Measurements from ENCODE around the gene QRFP.

QRFP gene, protein sequence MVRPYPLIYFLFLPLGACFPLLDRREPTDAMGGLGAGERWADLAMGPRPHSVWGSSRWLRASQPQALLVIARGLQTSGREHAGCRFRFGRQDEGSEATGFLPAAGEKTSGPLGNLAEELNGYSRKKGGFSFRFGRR

DNA sequence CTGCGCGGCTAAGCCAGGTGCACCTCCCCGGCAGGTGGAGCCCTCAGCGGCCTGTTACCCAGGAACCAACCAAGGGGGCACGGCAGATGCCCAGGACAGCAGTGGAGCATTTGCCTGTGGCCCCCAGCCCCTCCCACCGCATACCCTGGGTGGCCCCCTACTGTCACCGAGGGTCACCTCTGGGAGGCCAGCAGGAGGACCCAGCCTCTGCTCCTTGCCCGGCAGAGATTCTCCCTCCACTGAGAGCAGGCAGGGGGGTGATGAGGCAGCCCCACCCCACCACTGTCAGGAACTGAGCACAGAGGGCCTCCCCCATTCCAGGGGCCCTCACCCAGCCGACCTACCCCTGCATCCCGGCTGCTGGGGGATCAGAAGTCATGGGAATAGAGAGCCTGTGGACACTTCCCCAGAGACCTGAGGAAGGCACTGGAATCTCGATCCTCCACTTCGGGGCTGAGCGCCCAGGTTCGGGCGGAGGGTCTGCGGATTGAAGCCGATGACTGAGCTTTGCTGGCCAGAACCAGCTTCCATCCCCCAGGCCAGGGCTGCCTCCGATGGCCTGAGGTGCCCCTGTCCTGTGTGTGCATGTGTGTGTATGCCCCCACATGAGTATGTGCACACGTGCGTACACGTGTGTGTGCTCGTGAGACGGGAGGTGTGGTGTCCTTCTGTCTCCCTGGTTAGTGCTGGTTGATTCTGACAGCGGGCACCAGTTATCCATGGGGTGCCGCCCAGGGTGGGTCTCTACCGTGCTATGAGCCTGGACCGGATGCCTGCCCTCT lies at the start of gene QRFP:
QRFP (minus strand) TSS at position 580 of the 782 bp plus-strand sequence. CDS start 2,974 bp downstream, outside the sequence.
- DNase-seq = no peak

DNA sequence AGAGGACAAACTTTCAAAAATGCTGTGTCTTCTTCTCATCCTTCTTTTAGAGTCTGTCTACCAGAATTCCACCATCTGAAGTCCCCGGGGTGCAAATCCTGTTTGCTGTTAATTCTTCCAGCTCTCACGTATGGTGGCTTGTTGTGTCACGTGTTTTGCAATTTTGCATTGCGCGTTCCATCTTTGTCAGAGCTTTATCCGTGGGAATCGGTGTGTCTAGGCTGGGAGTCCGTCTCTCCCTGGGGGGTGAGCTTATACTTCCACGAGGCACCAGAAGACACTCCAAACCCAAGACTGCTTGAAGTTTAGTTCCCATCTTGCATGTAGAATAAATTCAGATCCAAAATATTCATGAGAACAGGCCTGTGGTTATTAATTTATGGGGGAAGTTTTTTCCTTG lies 48.6 kb upstream of the QRFP start:
- no peak for DNase-seq

DNA sequence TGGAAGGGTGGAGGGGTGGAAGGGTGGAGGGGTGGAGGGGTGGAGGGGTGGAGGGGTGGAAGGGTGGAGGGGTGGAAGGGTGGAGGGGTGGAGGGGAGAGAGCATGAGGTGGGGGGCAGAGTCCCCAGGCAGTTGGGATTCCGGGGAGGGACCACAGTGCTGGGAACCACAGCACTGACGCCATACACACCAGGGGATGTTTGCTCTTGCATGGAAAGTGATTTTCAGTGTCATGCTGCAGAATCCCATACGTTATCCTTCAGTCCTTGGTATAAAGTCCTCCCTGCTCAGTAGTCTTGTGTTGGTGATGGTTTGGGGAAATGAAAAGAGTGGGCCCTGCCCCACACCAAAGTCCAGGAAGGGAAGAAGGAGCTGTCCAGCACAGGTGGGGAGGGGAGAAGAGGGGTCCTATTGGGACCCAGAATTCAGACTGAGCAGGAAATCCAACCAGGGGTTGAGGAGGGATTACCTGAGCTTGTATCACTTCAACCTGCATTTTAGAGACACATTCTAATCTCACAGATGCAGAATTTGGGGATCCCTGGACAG lies 48.0 kb upstream of the QRFP start:
- DNase-seq = no peak

DNA sequence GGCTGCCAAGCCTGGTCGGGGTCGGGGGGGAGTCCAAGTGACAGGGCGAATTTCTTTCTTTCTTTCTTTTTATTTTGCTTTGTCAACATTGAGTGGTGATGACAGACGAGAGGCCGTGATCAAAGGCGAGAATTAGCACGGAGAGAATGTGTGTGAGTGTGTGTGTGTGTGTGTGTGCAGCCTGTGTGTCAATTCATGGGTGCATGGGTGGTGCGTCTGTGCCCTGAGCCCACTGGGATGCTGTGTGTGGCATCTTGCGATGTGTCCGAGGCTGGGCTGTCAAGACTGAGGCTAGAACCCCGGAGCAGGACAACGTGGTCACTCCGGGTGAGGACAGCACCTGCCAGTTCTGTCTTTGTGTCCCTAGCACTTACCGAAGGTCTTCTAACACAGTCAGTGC lies 47.2 kb upstream of the QRFP start:
- DNase-seq = no peak

DNA sequence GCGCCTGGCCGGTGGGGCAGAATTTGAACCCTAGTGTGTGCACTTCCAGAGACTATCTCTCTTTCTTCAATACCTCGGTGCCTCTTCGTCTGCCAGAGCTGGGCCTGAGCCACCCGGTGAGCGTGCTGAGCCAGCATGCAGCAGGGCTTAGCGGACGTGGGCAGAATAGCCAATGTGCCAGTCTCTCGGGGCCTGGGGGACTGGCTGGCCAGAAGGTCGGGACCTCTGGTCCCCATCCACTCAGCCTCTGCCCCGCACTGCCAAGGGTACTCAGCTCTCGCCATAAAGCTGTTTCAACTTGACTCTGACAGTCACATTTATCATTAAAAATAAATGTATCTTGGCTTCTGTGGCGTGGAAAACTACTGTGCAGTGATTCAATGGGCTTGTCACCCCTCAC lies 46.6 kb upstream of the QRFP start:
- no peak for DNase-seq

DNA sequence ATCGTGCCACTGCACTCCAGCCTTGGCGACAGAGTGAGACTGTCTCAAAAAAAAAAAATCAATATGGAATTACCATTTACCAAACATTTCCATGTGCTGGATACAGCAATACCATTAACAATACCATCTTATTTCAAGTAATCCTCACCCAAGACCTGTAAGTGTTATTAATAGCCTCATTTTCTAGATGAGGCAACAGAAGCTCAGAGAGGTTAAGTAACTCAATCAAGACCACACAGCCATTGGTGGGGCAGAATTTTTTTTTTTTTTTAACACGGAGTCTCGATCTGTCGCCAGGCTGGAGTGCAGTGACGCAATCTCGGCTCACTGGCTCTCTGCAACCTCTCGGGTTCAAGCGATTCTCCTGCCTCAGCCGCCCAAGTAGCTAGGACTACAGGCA lies 46.1 kb upstream of the QRFP start:
- no peak for DNase-seq

DNA sequence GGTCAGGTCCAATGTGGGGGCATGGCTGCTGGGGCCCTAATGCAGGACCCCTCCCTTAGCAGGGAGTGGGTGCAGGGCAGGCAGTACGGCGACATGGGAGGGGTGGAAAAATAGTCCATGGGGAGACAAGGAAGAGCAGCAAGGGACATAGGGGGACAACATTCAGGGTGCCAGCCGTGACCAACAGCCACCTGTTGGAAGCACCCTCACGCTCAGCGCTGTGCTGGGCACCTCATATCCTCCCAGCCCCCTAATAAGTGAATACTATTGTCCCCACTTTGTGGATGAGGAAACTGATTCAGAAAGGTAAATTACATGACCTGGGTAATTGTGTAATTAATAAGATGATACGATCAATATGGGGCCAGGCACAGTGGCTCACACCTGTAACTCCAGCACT lies 45.5 kb upstream of the QRFP start:
- no peak for DNase-seq

DNA sequence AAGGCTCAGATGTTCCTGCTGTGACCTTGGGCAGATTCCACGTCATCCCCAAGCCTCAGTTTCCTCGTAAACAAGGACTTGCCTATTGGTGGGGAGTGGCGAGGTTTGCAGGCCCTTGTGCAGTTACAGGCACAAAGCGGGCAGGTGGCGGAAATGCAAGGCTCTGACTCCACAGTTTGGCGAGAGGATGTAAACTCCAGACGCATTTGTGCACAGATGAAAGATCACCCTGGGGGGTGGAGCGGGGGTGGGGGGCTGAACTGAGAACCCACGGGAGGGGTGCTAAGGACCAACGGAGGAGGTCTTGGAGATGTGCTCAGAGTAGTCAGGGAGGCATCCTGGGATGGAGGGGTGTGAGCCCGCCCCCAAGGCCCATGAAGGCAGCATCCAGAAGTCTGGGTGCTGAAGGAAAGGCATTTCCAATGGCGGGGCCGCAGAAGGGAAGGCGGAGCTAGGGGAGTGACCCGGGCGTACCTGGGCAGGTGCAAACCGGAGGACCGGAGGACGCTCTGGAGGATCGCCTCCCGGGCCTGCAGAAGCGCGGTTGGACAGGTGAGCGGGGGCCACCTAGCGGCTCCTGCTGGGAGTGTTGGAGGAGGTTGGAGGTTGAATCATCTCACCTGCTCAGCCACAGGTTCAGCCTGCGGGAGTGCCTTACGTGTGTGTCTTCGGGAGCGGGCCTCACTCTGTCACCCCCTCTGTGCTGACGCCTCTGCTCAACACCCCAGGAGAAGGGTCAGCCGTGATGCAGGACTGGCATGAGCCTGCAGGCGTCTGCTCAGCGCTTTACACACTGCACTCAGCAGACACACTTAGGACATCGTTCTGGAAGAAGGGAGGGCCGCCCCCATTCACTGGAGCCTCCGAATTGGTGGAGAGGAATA lies 44.3 kb upstream of the QRFP start:
- DNase-seq = peak; percentile 70 to 81

DNA sequence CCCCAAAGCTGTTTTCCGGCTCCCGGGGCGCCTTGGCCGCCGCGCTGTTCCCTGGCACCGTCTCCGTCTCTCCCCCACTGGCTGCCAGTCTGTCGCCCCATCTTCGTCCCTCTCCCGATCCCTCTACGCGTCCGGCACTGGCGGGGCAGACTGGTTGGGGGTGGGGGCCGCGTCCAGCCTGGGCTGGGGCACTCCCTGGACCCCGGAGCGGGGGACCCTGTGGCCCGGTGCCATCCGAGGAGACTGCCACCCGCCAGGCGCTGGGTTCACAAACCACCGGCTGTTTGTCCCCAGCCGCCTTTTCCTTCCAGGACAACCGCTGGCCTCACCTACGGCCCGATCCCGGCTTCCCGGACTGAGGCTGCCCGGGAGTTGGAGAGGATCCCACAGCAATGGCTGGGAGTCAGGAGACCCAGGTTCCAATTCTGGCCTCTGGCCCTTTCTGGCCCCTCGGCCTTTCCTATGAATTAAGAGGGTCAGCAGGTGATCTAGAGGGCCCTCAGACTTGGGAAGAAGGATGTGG lies 43.5 kb upstream of the QRFP start:
- peak in 1 of 2 experiments; percentile 15 for DNase-seq

DNA sequence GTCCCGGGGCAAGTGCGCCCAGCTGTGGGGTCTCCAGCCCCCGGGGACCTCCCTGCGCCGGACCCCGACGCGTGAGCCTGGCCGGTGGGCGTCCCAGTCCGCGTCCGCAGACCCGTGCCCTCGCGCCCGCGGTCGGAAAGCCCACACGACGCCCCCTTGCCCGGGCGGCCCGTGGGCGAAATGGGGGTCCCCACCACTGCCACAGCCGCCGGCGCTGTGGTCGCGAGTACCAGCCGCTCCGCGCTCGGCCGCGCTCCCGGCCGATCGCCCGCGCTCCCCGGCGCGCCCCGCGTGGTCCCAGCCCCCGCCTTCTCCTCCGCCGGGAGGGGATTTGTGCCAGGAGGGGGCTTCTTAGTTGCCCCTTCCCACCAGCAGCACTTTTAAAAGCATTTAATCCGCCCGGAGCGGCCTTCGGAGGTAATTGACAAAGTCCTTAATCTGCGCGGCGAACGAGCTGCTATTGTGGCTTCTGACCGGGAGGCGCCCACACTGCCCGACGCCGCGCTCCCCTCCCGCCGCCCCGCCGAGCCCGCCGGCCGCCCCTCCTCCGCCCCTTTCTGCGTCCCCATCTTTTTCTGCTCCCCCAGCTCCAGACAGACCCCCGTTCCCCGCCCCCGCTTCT lies 42.9 kb upstream of the QRFP start:
- DNase-seq = peak in 1 of 2 experiments; percentile 19

DNA sequence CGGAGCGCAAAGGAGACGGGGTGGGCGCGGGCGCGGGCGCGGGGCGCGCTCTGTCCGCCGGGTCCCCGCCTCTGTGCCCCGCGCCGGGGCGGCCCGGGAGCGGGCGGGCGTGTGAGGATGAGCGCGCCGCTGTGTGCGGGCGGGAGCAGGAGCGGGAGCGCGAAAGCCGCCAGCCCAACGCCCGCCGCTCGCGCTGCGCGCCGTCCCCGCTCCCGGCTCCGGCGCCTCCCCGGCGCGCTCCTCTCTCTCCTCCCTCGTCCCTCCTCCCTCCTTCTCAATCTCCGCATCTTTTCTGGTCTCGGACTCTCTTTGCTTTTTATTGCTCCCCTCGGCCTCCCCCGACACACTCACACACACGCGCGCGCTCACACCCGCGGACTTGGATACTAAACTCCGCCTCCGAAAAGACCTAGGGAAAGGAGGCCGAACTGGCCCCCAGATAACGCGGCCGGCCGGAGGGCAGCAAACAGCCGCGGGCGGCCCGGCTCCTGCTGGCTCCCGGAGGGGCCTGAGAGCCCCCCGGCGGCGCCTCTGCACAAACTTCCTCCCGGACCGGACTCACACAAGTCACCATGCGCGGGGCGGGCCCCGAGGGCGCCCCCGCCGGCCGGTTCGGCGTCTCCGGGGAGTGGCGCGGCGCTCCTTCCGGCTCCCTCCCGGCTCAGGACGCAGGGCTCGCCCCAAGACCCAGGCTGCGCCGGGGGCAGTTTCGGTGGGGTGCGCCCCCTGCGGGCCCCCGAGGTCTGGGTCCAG lies 42.2 kb upstream of the QRFP start, which contains the start of gene FIBCD1:
FIBCD1 (minus strand) TSS at position 596 of the 753 bp plus-strand sequence. CDS start 640 bp downstream, outside the sequence.
- peak in 1 of 2 experiments; percentile 42 for DNase-seq

DNA sequence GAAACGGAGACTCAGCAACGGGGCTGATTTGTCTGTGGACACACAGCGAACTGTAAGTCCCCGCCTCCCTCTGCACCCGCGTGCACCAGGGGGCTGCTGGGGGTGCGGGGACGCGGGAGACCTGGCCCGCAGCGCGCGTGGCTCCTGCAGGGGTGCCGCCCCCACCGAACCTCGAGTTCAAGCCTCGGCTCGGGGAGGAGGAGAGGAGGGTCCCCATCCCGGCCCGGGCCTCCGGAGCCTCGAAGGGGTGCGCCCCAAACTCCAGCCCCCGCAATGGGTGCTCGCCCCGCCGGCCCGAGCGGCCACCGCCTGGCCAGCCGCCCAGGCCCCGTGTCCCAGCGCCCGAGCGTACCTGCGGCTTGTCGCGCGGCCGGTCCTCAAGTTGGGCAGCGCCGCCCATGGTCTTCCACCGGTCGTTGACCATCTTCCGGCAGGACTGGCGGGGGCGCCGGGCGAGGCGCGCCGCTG lies 41.6 kb upstream of the QRFP start:
- no peak for DNase-seq

DNA sequence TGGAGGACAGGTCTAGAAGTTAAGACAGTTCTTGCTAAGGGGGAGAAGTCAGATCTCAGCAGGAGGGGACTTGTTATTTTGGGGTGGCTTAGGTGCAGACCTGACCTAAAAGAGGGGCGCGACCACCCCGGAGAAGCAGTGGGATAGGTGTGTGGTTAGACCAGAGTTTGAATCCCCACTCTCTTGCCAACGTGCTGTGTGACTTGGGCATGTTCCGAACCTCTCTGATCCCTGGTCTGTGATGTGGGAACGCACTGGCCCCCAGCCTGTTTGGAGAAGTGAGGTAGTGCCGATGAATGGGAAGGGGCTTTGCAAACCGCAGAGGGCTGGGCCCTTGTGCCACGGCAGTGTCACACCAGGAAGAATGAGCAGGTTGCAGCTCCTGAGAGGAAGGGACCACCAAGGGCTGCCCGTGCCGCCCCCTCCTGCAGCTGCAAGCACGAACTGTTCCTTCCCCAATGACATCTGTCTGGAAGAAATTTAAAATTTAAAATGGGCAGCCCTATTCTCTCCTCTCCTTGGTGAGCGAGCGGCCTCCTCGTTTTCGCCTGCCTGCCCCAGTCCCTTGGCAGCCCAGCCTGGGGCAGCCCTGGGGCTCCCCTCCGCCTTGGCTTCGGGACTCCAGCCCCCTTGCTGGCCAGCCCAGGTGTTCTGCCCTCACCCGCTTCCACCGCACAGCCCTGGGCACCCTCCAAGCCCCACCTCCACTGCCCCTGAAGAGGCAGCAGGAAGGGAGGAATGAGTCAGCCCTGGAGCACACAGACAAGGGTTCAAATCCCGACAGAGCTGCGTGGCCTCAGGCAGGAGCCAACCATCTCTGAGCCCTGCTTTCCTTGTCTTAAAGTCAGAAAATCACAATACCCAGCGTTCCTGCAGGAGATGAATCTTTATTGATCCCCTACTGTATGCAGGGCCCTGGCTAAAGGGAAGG lies 40.8 kb upstream of the QRFP start:
- no peak for DNase-seq

DNA sequence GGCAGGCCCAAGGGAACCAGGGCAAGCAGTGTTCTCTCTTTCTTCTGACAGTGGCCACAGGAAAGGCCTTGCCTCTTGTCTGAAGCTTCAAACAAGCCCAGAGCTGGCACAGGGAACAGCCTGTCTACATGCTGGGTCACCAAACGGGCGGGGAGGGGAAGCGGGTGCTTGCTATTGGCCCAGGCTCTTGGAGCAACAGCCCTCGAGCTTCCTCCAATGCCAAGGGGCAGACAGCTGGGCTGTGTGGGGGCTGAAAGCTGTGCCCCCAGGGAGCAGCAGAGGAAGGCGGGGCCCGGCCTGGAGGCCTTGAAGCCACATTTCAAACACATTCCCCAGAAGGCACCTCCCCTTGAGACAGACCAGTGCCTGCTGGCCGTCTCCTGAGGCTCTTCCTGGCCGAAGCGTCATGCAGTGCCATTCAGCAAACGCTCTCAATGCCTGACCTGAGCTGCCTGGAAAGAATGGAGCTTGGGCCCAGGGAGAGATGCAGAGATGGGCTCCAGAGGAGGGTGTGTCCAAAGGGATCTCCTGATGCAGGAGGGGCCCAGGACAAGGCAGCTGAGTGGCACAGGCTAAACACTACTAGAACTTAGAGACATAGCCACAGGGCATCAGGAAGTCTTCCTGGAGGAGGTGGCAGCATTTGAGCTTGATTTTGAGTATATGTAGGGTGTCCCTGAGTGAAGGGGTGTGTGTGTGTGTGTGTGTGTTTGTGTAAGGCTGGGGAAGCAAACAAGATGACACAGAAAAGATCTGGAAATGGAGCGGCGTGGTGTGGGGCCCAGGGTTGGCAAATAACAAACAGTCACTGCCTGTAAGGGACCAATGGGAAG lies 39.9 kb upstream of the QRFP start:
- no peak for DNase-seq

DNA sequence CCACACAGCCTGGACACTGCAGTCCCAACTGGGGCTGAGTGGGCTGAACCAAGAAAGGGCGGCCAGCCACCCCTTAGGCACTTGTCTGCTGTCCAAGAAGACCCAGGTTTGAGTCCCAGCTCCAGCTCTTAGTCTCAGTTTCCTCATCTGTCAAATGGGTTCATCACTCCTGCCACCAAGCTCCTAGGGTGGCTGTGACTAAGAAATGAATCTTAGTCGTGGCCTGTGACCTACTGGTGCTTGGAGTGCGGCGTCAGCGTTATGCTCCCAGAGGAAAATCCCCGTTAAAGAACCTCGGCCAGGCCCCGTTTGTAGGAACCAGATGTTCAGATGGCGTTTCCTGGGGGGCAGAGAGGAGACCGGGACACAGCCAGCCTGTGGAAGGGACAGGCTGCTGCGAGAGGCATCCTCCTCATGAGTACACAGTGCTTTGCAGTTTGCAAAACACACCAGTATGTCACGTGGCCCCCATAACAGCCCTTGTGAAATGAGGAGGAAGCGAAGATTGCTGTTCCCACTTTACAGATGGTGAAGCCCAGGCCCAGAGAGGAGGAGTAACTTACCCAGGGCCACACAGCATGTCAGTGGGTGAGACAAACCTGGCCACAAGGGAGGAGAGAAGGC lies 39.1 kb upstream of the QRFP start:
- DNase-seq = no peak

DNA sequence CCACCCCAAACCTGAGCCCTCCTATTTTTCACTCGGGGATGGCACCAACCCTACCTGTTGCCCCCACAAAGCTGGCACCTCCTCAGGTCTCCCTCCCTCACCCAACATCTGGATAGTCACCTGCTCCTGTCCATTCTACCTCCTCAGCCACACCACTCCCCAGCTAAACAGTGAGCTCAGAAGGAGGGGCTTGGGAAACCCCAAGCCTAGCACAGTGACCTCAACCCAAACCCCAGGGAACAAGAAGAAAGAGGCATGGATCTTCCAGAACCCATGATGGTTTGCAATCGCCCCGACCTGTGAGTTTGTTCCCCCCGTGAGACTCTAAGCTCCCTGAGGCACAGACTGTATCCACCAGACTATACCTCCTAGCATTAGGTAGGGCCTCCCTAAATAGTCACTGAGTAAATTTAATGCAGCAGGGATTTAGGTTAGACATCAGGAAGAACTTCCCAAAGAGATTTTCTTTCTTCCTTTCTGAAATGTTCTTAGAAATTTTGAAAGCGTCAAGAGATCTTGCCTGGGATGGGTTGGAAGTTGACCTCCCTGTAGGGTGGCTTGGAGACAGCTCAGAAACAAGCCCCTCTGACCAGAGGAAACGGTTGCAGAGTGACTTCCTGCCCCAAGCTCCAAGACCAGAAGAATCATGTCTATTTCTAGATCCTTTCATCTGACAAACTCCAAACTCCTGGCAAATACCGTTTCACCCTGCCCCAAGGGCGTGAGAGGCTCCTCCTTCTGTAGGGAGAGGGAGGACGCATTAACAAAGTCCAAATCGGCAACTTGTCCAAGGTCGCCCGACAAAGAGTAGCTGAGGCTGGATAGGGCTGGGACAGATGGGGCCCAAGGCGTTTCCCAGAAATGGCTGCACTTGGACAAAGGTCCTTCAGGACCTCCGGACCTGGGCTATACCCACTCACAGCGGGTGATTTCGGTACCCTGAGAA lies 38.4 kb upstream of the QRFP start:
- DNase-seq = no peak

DNA sequence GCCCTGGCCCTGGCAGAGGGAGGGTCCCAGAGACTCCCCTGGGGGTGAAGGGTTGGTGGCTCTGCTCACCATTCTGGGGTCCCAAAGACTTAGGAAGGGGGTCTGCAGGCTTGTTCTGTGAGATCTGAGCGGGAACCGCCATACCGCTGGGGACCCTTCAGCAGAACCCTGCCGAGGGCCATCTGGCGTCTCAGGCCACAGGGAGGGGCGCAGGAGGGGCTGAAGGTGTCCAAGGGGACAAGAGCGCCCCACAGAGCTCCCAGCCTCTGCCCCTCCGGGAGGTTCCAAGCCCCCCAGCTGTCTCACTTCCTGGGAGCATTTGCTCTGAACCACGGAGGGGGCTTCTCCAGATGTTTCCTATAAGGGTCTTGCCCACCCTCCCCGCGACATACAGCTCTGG lies 37.6 kb upstream of the QRFP start:
- no peak for DNase-seq

Measured in NCI-H1930 (cell line).